ENCODE measurements around the gene NOP9. TPM values are rescaled to one million over a fixed set of nuclear protein-coding genes. Genes with fewer than 3 reads are reported as not detected.

Gene NOP9
- total and polyA plus RNA-seq, 4 experiments from 2014 or later: 0.83 to 28.1 (median 12.3) TPM

GRCh38 chr14:24280797-24281460, 18.7 kb upstream of the NOP9 start:
- H3K36me3 Mint-ChIP-seq: no peaks in the 10 kb centered on the region
- peak overlapping the region in 6 of 7 donors; percentile 38 to 95 (median 74) for H3K27ac Mint-ChIP-seq
- Histone ChIP-seq H3K27me3 (ENCODE audit: insufficient read depth, low read length) (no peaks in the 10 kb centered on the region), H3K27ac (ENCODE audit: low read depth, low read length) (no peak overlapping the region), H3K4me1 (ENCODE audit: insufficient read depth, low read length) (peaks cover 22% of the 10 kb centered on the region), H3K36me3 (ENCODE audit: insufficient read depth, low read length) (no peaks in the 10 kb centered on the region), H3K4me3 (ENCODE audit: low read length in 2 of 2) (no peak overlapping the region), H3K9me3 (ENCODE audit: control insufficient read depth in 1 of 2, low read length in 2 of 2) (no peaks in the 10 kb centered on the region)
- ChIA-PET CTCF (ENCODE audit: partially characterized antibody) (interaction anchor here (0.9 to 4.1 kb wide), 9 partner anchors 10 to 155 kb away, joined by 3 to 26 read pairs (median 8); partner anchors contain the start of genes CIDEB, DHRS1, NOP9 and RABGGTA), POLR2A (ENCODE audit: partially characterized antibody) (interaction anchor here (1.1 to 1.9 kb wide), 3 partner anchors 10 to 34 kb away, joined by 3 to 10 read pairs (median 6); partner anchors contain the start of genes NOP9 and RABGGTA)
- no peak overlapping the region for H3K4me3 Mint-ChIP-seq
- no peak for DNase-seq
- no peaks in the 10 kb centered on the region for H3K9me3 Mint-ChIP-seq
- intact Hi-C loops (cut with micrococcal nuclease): no loop called here
- no peaks in the 10 kb centered on the region for H3K27me3 Mint-ChIP-seq
- H3K4me1 Mint-ChIP-seq: peaks cover 21 to 44% (median 29%) of the 10 kb centered on the region in 4 donors

GRCh38 chr14:24281636-24282035, 18.0 kb upstream of the NOP9 start:
- ChIA-PET CTCF (ENCODE audit: partially characterized antibody) (interaction anchor here (1.1 to 3.1 kb wide), 5 partner anchors 10 to 52 kb away, joined by 3 to 17 read pairs (median 4); partner anchors contain the start of genes RABGGTA and TINF2), POLR2A (ENCODE audit: partially characterized antibody) (interaction anchor here (1.1 kb wide), 1 partner anchor 18 kb away, joined by 3 read pairs; the partner anchor contains the start of gene NOP9)
- Mint-ChIP-seq H3K27ac (peak overlapping the region in 5 of 7 donors; percentile 19 to 86 (median 55)), H3K9me3 (no peaks in the 10 kb centered on the region), H3K4me3 (no peak overlapping the region), H3K36me3 (no peaks in the 10 kb centered on the region), H3K27me3 (no peaks in the 10 kb centered on the region), H3K4me1 (peaks cover 21 to 43% (median 28%) of the 10 kb centered on the region in 4 donors)
- intact Hi-C loops (cut with micrococcal nuclease): no loop called here
- Histone ChIP-seq H3K4me3 (ENCODE audit: low read length in 2 of 2) (no peak overlapping the region), H3K27ac (ENCODE audit: low read depth, low read length) (no peak overlapping the region), H3K36me3 (ENCODE audit: insufficient read depth, low read length) (no peaks in the 10 kb centered on the region), H3K27me3 (ENCODE audit: insufficient read depth, low read length) (no peaks in the 10 kb centered on the region), H3K4me1 (ENCODE audit: insufficient read depth, low read length) (peaks cover 22% of the 10 kb centered on the region), H3K9me3 (ENCODE audit: control insufficient read depth in 1 of 2, low read length in 2 of 2) (no peaks in the 10 kb centered on the region)
- DNase-seq: no peak

- H3K36me3 ChIP-seq (ENCODE audit: insufficient read depth, low read length): no peaks in the 10 kb centered on the region
- CTCF ChIA-PET (ENCODE audit: partially characterized antibody): interaction anchor here (1.1 to 1.7 kb wide), 7 partner anchors 10 to 67 kb away, joined by 3 to 10 read pairs (median 4); partner anchors contain the start of genes CIDEB, MDP1 and TINF2
- H3K27ac ChIP-seq (ENCODE audit: low read depth, low read length): no peak overlapping the region
- no peak overlapping the region for H3K4me3 ChIP-seq (ENCODE audit: low read length in 2 of 2)
- POLR2A ChIA-PET (ENCODE audit: partially characterized antibody): interaction anchor here (0.6 to 0.8 kb wide), 2 partner anchors 11 to 41 kb away, joined by 3 to 4 read pairs; partner anchors contain the start of gene TINF2
- H3K9me3 Mint-ChIP-seq: no peaks in the 10 kb centered on the region
- no peaks in the 10 kb centered on the region for H3K27me3 Mint-ChIP-seq
- H3K27ac Mint-ChIP-seq: peak overlapping the region in 1 of 7 donors; percentile 68
- intact Hi-C loops (cut with micrococcal nuclease): no loop called here
- H3K9me3 ChIP-seq (ENCODE audit: control insufficient read depth in 1 of 2, low read length in 2 of 2): no peaks in the 10 kb centered on the region
- no peak overlapping the region for H3K4me3 Mint-ChIP-seq
- no peak for DNase-seq
- peaks cover 22% of the 10 kb centered on the region for H3K4me1 ChIP-seq (ENCODE audit: insufficient read depth, low read length)
- H3K27me3 ChIP-seq (ENCODE audit: insufficient read depth, low read length): no peaks in the 10 kb centered on the region
- no peaks in the 10 kb centered on the region for H3K36me3 Mint-ChIP-seq
- H3K4me1 Mint-ChIP-seq: peaks cover 17 to 36% (median 22%) of the 10 kb centered on the region in 4 donors
Measured at GRCh38 chr14:24282736-24283135, 16.9 kb upstream of the NOP9 start.

GRCh38 chr14:24283796-24284460, 15.7 kb upstream of the NOP9 start:
- Mint-ChIP-seq H3K9me3 (no peaks in the 10 kb centered on the region), H3K27me3 (no peaks in the 10 kb centered on the region), H3K27ac (peak overlapping the region in 3 of 7 donors; percentile 11 to 48 (median 39)), H3K4me3 (no peak overlapping the region), H3K4me1 (peaks cover 10 to 24% (median 14%) of the 10 kb centered on the region in 4 donors), H3K36me3 (peaks cover 0 to 2% of the 10 kb centered on the region in 2 donors)
- peaks cover 15% of the 10 kb centered on the region for H3K4me1 ChIP-seq (ENCODE audit: insufficient read depth, low read length)
- no peak for DNase-seq
- no peaks in the 10 kb centered on the region for H3K36me3 ChIP-seq (ENCODE audit: insufficient read depth, low read length)
- H3K27ac ChIP-seq (ENCODE audit: low read depth, low read length): no peak overlapping the region
- CTCF ChIA-PET (ENCODE audit: partially characterized antibody): interaction anchor here (1.1 to 1.7 kb wide), 7 partner anchors 9 to 68 kb away, joined by 3 to 10 read pairs (median 4); partner anchors contain the start of genes CIDEB, MDP1 and RABGGTA
- H3K27me3 ChIP-seq (ENCODE audit: insufficient read depth, low read length): no peaks in the 10 kb centered on the region
- H3K9me3 ChIP-seq (ENCODE audit: control insufficient read depth in 1 of 2, low read length in 2 of 2): no peaks in the 10 kb centered on the region
- intact Hi-C loops (cut with micrococcal nuclease): no loop called here
- no peak overlapping the region for H3K4me3 ChIP-seq (ENCODE audit: low read length in 2 of 2)
- POLR2A ChIA-PET (ENCODE audit: partially characterized antibody): no interaction called here

GRCh38 chr14:24284501-24285035, 15.1 kb upstream of the NOP9 start:
- CTCF ChIA-PET (ENCODE audit: partially characterized antibody): interaction anchor here (1.5 to 2.1 kb wide), 2 partner anchors 15 to 42 kb away, joined by 3 to 4 read pairs; partner anchors contain the start of gene TINF2
- Histone ChIP-seq H3K27ac (ENCODE audit: low read depth, low read length) (no peak overlapping the region), H3K27me3 (ENCODE audit: insufficient read depth, low read length) (no peaks in the 10 kb centered on the region), H3K4me3 (ENCODE audit: low read length in 2 of 2) (no peak overlapping the region), H3K9me3 (ENCODE audit: control insufficient read depth in 1 of 2, low read length in 2 of 2) (no peaks in the 10 kb centered on the region), H3K36me3 (ENCODE audit: insufficient read depth, low read length) (no peaks in the 10 kb centered on the region), H3K4me1 (ENCODE audit: insufficient read depth, low read length) (peaks cover 11% of the 10 kb centered on the region)
- POLR2A ChIA-PET (ENCODE audit: partially characterized antibody): interaction anchor here (0.8 kb wide), 1 partner anchor 24 kb away, joined by 3 read pairs; no protein-coding TSS in a partner anchor
- Mint-ChIP-seq H3K36me3 (peaks cover 0 to 2% of the 10 kb centered on the region in 2 donors), H3K9me3 (no peaks in the 10 kb centered on the region), H3K4me3 (no peak overlapping the region), H3K27ac (peak overlapping the region in 1 of 7 donors; percentile 15), H3K4me1 (peaks cover 3 to 22% (median 10%) of the 10 kb centered on the region in 4 donors), H3K27me3 (no peaks in the 10 kb centered on the region)
- intact Hi-C loops (cut with micrococcal nuclease): no loop called here
- DNase-seq: no peak

- Histone ChIP-seq H3K9me3 (ENCODE audit: control insufficient read depth in 1 of 2, low read length in 2 of 2) (no peaks in the 10 kb centered on the region), H3K27me3 (ENCODE audit: insufficient read depth, low read length) (no peaks in the 10 kb centered on the region), H3K4me3 (ENCODE audit: low read length in 2 of 2) (no peak overlapping the region), H3K36me3 (ENCODE audit: insufficient read depth, low read length) (peaks cover 4% of the 10 kb centered on the region), H3K4me1 (ENCODE audit: insufficient read depth, low read length) (peaks cover 11% of the 10 kb centered on the region), H3K27ac (ENCODE audit: low read depth, low read length) (no peak overlapping the region)
- ChIA-PET POLR2A (ENCODE audit: partially characterized antibody) (interaction anchor here (0.7 to 0.8 kb wide), 2 partner anchors 23 to 69 kb away, joined by 3 read pairs; no protein-coding TSS in a partner anchor), CTCF (ENCODE audit: partially characterized antibody) (interaction anchor here (2.1 kb wide), 1 partner anchor 43 kb away, joined by 4 read pairs; the partner anchor contains the start of gene TINF2)
- H3K9me3 Mint-ChIP-seq: no peaks in the 10 kb centered on the region
- H3K36me3 Mint-ChIP-seq: peaks cover 6 to 10% of the 10 kb centered on the region in 2 donors
- H3K27me3 Mint-ChIP-seq: no peaks in the 10 kb centered on the region
- no peak for DNase-seq
- H3K27ac Mint-ChIP-seq: peak overlapping the region in 3 of 7 donors; percentile 23 to 48 (median 29)
- intact Hi-C loops (cut with micrococcal nuclease): no loop called here
- H3K4me1 Mint-ChIP-seq: peaks cover 2 to 19% (median 8%) of the 10 kb centered on the region in 4 donors
- no peak overlapping the region for H3K4me3 Mint-ChIP-seq
Measured at GRCh38 chr14:24285351-24285750, 14.3 kb upstream of the NOP9 start.

Data from CD4-positive, alpha-beta memory T cell (primary cell).